Right ventricle myocardium superior (tissue), 1 donor: ENCODE data around the gene KANSL2. TPM values are rescaled to one million over a fixed set of nuclear protein-coding genes. Genes with fewer than 3 reads are reported as not detected.
"Not testable (repeated sequence)": the region's sequence is repeated elsewhere in the genome, so short reads cannot be mapped to it uniquely, and the experiment has no call there.

Experiments
- ATAC-seq: fragments of 200-7000 bp; cut with Tn5 transposase; one replicate; pipeline ENCODE4 v1.9.1; 2020; ENCODE audit warnings: mild to moderate bottlenecking; ENCODE audit not compliant: poor library complexity
- DNase-seq: peaks from one replicate; pipeline ENCODE4 v3.0.0-alpha.2; 2020
- intact Hi-C: fragments of 100-400 bp; cut with DNase I; formaldehyde crosslinking; loops from one replicate; pipeline ENCODE4 v1.11.2; 2022
- microRNA-seq: library from miRNA; unstranded; fragments of <30 nt; microRNA quantifications from one replicate; pipeline ENCODE4 v1.2.0, GENCODE V29; 2020
- total RNA-seq: library from RNA; stranded (reverse); fragmentation: NEBNext Ultra II Directional; extraction: Animal tissue kit (Norgen Biotek cat#: 25700); gene quantifications from one replicate; pipeline ENCODE4 v1.2.1, GENCODE V29; 2021
- donor health status: DM: no; HTN: yes; CAD: no; lungs with severe emphysema.

Gene KANSL2
- total RNA-seq, 1 donor from 2014 or later, result 17.3 TPM

DNA sequence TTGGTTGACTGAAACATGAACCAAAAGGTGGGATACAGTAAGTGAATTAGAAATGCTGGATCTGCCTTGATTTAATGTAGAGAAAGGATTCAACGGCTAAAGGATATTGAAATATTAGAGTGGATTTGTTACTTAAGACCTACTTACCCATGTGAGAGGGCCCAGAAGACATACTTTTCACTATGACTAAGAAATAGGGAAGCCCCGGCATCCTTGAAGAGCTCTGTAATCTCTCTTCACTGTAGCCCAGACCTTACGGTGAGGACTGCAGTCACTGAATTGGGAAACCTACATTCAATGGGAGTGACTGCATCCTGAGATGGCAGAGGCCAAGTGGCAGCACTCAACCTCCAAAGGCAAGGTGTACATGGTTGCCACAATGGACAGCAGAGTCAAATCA lies 52.5 kb downstream of the KANSL2 start:
- DNase-seq, result no peak
- intact Hi-C loops, result no loop called here
- ATAC-seq, result no peak

- no peak for ATAC-seq
- intact Hi-C loops, result no loop called here
Measured at GRCh38 chr12:48627556-48627955, 54.5 kb downstream of the KANSL2 start.

DNA sequence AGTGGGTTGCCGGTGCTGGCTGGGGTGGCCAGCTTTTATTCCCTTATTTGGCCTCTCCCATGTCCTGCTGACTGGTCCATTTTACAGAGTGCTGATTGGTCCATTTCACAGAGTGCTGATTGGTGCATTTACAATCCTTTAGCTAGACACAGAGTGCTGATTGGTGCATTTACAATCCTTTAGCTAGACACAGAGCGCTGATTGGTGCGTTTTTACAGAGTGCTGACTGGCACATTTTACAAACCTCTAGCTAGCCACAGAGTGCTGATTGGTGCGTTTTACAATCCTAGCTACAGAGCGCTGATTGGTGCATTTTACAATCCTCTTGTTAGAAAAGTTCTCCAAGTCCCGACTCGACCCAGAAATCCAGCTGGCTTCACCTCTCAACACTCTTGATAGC lies 59.0 kb downstream of the KANSL2 start:
- intact Hi-C loops, ATAC-seq, DNase-seq: not testable (repeated sequence)

More at GRCh38 chr12:48627556-48627955, 54.5 kb downstream of the KANSL2 start:
- no peak for DNase-seq

DNA sequence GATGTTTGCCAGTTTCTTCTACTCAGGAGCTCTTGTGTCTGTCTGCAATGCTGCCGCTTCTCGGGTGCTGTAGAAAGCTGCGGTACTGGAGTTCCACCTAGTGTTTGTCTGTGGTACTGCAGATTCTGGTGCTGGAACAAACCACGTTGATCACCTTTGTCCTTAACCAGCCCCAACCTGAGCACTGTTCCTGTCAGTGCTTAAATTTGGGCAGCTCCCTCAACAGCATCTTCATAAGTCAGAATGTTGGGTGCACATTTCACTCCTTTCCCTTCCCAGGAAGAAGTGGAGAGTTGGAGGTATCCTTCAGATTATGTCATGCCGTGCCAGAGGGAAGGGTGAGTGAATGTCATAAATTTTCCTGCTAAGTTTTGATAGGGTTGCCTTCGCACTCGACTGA lies 63.5 kb downstream of the KANSL2 start:
- DNase-seq (peak; percentile 60), ATAC-seq (peak; percentile 84)
- intact Hi-C loops, result loop anchor here (10.0 kb wide), 1 partner anchor 434 kb away; the partner anchor contains the start of gene CCDC184

GRCh38 chr12:48615681-48616080 lies 66.4 kb downstream of the KANSL2 start:
- intact Hi-C loops, result loop anchor here (10.0 kb wide), 1 partner anchor 431 kb away; the partner anchor contains the start of gene CCDC184
- ATAC-seq, result no peak

GRCh38 chr12:48613321-48613720 lies 68.7 kb downstream of the KANSL2 start:
- ATAC-seq, result no peak
- DNase-seq, result no peak
- intact Hi-C loops, result loop anchor here (10.0 kb wide), 1 partner anchor 429 kb away; the partner anchor contains the start of gene CCDC184

More at GRCh38 chr12:48615681-48616080, 66.4 kb downstream of the KANSL2 start:
- no peak for DNase-seq

Small RNA genes lying within 50 kb of the gene (microRNA-seq; reads per million reads assigned to microRNA genes)
- not detected for gene MIR1291

Other genes starting within 250 kb of the KANSL2 start
- gene ANP32D, start 209.7 kb downstream of the KANSL2 start, total RNA-seq, result not detected
- not detected for gene C12orf54, start 199.7 kb downstream of the KANSL2 start, total RNA-seq
- not detected for gene OR8S1, start 156.6 kb downstream of the KANSL2 start, total RNA-seq
- gene LALBA, start 112.2 kb downstream of the KANSL2 start, total RNA-seq, result not detected
- 17.5 TPM for gene CCNT1, start 34.5 kb upstream of the KANSL2 start, total RNA-seq
- gene ADCY6, start 106.9 kb upstream of the KANSL2 start, total RNA-seq, result 52.1 TPM
- gene CACNB3, start 136.3 kb upstream of the KANSL2 start, total RNA-seq, result 5.9 TPM
- gene DDX23, start 169.9 kb upstream of the KANSL2 start, total RNA-seq, result 32.4 TPM
- gene RND1, start 183.6 kb upstream of the KANSL2 start, total RNA-seq, result 0.11 TPM
- 3.4 TPM for gene FKBP11, start 243.3 kb upstream of the KANSL2 start, total RNA-seq